GM13977 (cell line): ENCODE data around the gene IDUA.
"Not testable (repeated sequence)": the region's sequence is repeated elsewhere in the genome, so short reads cannot be mapped to it uniquely, and the experiment has no call there.

Experiments
- DNase-seq: peaks from one replicate; pipeline ENCODE4 v3.0.0; 2012; ENCODE audit warnings: low spot score
- CTCF ChIP-seq: IDR thresholded peaks from 2 replicates; pipeline ENCODE4 v1.5.1; 2012; ENCODE audit warnings: mild to moderate bottlenecking, control low read depth; ENCODE audit not compliant: insufficient read depth; ENCODE audit errors: extremely low read depth, missing control alignments
- in situ Hi-C: fragments of 300-500 bp; cut with MboI; formaldehyde crosslinking; loops from one replicate; pipeline ENCODE4 v1.12.0; 2022; ENCODE audit warnings: low sequenced_read_pairs, low pct_unique_long_range_greater_than_20kb, mixed read lengths, inconsistent platforms; ENCODE audit not compliant: unreplicated experiment

IDUA gene

GRCh38 chr4:1052231-1052671, 65.4 kb downstream of the IDUA start:
- in situ Hi-C loops, result no loop called here
- DNase-seq, result no peak

GRCh38 chr4:1053080-1053661, 66.3 kb downstream of the IDUA start:
- no peak for TF ChIP-seq CTCF
- no peak for DNase-seq
- in situ Hi-C loops, result no loop called here

More at GRCh38 chr4:1052231-1052671, 65.4 kb downstream of the IDUA start:
- no peak for TF ChIP-seq CTCF

- in situ Hi-C loops, DNase-seq: not testable (repeated sequence)
Measured at GRCh38 chr4:1053891-1054290, 67.0 kb downstream of the IDUA start.
